ENCODE measurements around the gene MED12L.

Gene MED12L

GRCh38 chr3:151330379-151330778, 244.9 kb downstream of the MED12L start:
- ChIA-PET CTCF (no interaction called here), POLR2A (no interaction called here)
- TF ChIP-seq ZNF701 (tag by site-specific recombination; IDR thresholded peaks at IDR 0.05) (no peak), PRDM6 (tag by site-specific recombination; IDR thresholded peaks at IDR 0.05) (no peak), SCRT2 (tag by site-specific recombination; IDR thresholded peaks at IDR 0.05) (no peak), ZNF169 (tag by site-specific recombination; IDR thresholded peaks at IDR 0.05) (no peak)
- no peak overlapping the region for H3K4me3 ChIP-seq (ENCODE audit: low read depth, low read length)
- H3K27ac ChIP-seq (ENCODE audit: extremely low read depth, low read depth, low read length), result no peak overlapping the region
- H3K4me1 ChIP-seq (ENCODE audit: control insufficient read depth, insufficient read depth, low read length), result no peaks in the 10 kb centered on the region
- no peaks in the 10 kb centered on the region for H3K36me3 ChIP-seq (ENCODE audit: control insufficient read depth in 2 of 2, insufficient read depth in 1 of 2, low read length in 2 of 2)
- H3K9me3 ChIP-seq (ENCODE audit: control insufficient read depth, insufficient read depth, low read depth, low read length), result no peaks in the 10 kb centered on the region

GRCh38 chr3:151330899-151331298, 245.4 kb downstream of the MED12L start:
- Histone ChIP-seq H3K4me3 (ENCODE audit: low read depth, low read length) (no peak overlapping the region), H3K9me3 (ENCODE audit: control insufficient read depth, insufficient read depth, low read depth, low read length) (no peaks in the 10 kb centered on the region), H3K27ac (ENCODE audit: extremely low read depth, low read depth, low read length) (no peak overlapping the region), H3K4me1 (ENCODE audit: control insufficient read depth, insufficient read depth, low read length) (no peaks in the 10 kb centered on the region), H3K36me3 (ENCODE audit: control insufficient read depth in 2 of 2, insufficient read depth in 1 of 2, low read length in 2 of 2) (no peaks in the 10 kb centered on the region)
- CTCF ChIA-PET, result no interaction called here
- no peak for TF ChIP-seq ZBTB20 (tag by site-specific recombination; IDR thresholded peaks at IDR 0.05)
- no peak for TF ChIP-seq TCF7L2 (IDR thresholded peaks at IDR 0.05; ENCODE audit: borderline replicate concordance, low read depth, low read length)
- POLR2A ChIA-PET, result no interaction called here

- ChIA-PET CTCF (no interaction called here), POLR2A (no interaction called here)
These were observed 246.2 kb downstream of the MED12L start for GRCh38 chr3:151331696-151332095.

More at GRCh38 chr3:151331696-151332095, 246.2 kb downstream of the MED12L start:
- no peaks in the 10 kb centered on the region for H3K36me3 ChIP-seq (ENCODE audit: control insufficient read depth in 2 of 2, insufficient read depth in 1 of 2, low read length in 2 of 2)
- no peak overlapping the region for H3K27ac ChIP-seq (ENCODE audit: extremely low read depth, low read depth, low read length)
- TF ChIP-seq PRDM10 (tag by site-specific recombination; IDR thresholded peaks at IDR 0.05) (no peak), ZNF768 (tag by site-specific recombination; IDR thresholded peaks at IDR 0.05) (no peak), ZNF16 (tag by site-specific recombination; IDR thresholded peaks at IDR 0.05; ENCODE audit: low read depth) (no peak), KLF7 (tag by site-specific recombination; IDR thresholded peaks at IDR 0.05; ENCODE audit: borderline replicate concordance) (no peak), ZNF341 (tag by site-specific recombination; IDR thresholded peaks at IDR 0.05; ENCODE audit: low read depth) (no peak), ZNF658 (tag by site-specific recombination; IDR thresholded peaks at IDR 0.05) (no peak), ZNF518A (tag by site-specific recombination; conservative IDR thresholded peaks at IDR 0.05; ENCODE audit: low read depth) (no peak), ZNF791 (tag by site-specific recombination; IDR thresholded peaks at IDR 0.05) (no peak), ZNF221 (tag by site-specific recombination; IDR thresholded peaks at IDR 0.05; ENCODE audit: borderline replicate concordance) (no peak)
- no peak overlapping the region for H3K4me3 ChIP-seq (ENCODE audit: low read depth, low read length)
- H3K9me3 ChIP-seq (ENCODE audit: control insufficient read depth, insufficient read depth, low read depth, low read length), result no peaks in the 10 kb centered on the region
- H3K4me1 ChIP-seq (ENCODE audit: control insufficient read depth, insufficient read depth, low read length), result no peaks in the 10 kb centered on the region

Data from HEK293 (cell line).